Kasumi-1 (cell line): ENCODE measurements around the gene RAB35.

ENCODE experiments used
- DNase-seq, 2 experiments: peaks; one replicate each; lab custom pipeline; 2025; lab: John Stamatoyannopoulos, UW

The RAB35 gene

DNA sequence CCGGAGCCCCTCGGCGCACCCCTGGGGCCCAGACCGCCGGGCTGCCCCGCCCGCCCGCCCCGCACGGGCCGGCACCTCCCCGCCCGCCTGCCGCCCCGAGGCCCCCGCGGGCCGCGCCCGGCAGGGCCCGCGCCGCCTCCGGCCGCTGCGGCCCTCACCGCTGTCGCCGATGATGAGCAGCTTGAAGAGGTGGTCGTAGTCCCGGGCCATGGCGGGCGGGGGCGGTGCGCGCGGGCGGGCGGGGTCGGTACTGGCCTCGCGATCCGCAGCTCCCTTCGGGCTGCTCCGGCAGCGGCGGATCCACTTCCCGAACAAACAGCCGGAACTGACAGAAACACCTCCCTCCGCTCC is at the start of gene RAB35:
TSS of gene RAB35 (minus strand) at position 313 of the 351 bp plus-strand sequence. CDS start at position 210, 103 bp downstream.
- DNase-seq: no peak

DNA sequence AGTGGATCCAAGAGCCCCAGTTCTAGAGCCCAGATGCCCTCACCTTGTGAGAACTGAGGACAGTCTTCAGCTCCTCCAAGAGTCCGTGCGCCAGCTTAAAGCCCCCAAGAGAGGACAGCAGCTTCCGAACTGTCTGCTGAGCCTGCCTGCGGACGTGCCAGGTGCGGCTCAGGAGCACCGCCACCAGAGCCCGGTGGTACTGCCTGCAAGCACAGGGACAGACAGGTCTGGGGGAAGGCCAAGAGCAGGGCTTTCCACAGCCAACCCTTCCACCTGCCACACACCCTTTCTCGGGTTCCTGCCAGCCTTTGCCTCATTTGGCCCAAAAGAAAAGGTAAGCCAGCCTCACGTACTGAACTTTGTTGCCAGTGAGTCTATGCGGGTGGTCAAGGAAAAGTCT is 47.7 kb upstream of the RAB35 start:
- DNase-seq: no peak

DNA sequence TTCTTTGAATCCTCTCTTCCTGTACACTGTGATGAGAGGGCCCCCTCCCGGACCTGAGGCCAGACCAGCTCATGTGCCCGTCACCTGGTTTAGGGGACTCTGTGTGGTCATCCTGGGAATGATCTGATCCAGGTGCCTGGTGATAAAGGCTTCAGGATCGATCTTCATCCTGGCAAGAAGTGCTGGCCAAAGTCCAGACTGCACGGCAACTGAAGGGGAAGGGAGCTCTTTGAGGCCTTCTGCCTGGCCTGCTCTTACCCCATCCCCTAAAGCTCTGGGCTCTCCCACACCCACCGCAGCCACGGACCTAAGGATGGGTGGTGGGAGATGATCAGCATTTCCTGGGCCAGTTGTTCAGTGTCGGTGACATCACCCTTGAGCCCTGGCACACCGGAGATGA is 46.2 kb upstream of the RAB35 start:
- DNase-seq: no peak

DNA sequence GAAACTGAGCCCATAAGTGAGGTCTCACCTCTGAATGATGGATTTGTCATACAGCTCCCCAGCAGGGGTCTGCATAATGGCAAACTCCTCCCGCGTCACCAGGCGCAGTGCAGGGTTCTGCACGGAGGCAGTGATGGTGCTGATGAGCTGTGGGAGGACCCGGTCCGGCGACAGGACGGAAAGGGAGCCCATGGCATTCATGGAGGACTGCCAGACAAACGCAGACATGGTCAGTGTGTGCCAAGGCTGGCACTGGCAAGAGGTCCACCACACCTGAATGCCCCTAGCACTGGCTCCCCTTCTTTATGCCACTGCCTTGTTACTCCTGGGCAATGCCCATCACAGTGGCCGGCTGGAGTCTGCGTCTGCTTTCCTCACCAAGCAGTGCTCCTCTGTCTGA is 45.3 kb upstream of the RAB35 start:
- no peak for DNase-seq

DNA sequence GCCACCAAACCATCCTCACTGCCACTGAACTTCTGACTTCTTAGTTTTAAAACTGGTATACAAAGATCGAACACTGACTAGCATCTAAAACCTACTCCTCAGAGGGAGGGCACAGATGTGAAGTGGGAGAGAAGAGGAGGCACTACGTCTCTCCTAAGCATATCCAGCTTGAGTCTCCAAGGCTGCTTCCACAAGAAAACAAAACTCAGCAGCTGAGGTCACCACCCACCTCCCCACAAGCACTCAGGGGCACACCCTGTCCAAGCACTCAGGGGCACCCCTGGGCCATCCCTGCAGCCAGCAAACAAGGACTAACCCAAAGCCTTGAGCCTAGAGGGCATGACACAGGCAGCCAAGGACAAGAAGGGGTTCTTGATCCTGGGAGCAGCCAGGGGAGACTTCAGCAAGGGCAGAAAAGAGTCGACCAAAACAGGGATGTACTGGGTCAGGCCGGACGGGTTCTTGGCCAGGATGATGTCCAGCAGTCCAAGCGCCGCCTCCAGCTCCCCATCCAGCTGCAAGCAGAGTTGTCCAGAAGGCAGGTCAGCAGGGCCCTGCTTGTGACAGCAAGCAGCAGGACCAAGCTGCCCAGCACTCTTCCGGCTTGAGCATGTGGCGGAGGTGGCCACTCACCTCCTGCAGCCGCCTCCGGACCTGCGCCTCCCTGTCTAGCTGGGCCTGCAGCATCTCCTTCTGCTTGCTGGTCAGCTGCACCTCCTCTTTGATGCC is 43.1 kb upstream of the RAB35 start:
- no peak for DNase-seq

DNA sequence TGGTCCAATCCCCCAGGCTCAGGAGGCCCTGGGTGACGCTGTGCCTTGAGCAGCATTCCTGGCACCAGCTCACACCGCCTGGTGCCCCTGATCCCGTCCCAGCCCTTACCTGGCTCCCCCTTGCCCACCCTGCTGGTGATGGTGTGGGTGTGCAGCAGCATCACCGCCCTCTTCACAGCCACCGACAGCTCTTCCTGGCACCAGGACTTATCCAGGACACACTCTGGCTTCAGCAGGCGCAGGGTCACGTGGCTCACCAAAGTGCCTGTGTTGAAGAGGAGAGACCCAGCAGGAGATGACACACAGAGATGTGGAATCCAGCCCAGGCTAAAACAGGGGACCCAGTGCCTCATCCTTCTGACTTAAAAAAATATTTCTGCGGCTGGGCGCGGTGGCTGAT is 41.8 kb upstream of the RAB35 start:
- no peak for DNase-seq

DNA sequence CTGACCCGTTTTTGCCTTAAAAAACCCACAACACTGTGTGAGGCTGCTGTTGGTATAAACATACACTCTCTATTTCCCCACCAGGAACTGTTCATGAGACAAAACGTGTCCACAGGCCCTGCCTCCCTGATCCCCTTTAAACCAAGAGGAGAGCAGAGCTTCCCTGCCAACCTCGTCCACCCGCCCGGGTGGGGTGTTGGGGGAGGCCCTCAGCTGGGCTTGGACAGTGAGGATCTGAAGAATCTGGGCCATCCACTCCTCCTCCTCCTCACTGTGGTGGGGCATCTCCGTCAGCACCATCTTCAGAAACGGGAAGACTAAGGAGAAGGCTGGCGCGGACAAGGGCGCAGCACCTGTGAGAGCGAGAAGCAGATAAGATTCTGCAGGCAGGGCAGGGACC is 41.1 kb upstream of the RAB35 start:
- no peak for DNase-seq

DNA sequence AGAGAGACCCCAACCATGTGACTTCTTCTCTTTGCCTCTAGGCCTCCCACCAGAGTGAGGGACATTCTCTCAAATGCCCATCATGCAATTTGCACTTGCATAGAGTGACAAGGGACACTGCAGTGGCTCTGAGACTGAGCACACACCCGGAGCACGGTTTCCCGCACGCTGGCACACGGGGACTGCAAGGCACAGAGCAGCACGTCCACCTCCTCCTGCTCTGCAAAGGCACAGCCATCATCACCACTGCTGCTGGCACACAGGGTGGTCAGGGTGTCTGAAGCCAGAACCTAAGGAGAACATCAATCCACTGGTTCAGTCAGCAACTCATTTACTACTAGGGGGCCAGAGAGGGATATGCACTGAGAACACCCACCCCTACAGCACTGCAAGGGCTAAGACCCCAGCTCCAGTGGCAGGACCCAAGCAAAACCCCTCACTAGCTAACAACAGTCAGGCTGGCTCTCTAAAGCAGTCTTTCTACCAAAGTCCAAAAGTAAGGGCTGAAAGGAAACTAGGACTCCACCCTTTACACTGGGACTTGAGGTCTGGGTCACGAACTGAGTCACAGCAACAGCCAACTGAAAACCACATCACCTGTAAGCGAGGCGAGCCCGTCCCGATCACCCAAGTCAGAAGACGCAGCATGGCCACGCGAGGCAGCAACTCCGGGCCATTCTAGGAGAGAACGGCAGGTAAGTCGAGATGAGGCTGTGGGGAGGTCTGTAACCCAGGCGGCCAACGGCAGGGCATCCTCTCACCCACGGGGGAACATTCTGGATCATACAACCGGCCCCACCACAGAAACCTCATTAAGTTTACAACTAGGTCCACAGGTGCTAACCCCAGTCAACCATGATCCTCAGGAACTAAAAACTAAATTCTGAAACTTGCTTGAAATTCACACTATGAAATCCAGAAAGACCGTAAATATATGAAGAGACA is 40.0 kb upstream of the RAB35 start:
- DNase-seq: no peak

DNA sequence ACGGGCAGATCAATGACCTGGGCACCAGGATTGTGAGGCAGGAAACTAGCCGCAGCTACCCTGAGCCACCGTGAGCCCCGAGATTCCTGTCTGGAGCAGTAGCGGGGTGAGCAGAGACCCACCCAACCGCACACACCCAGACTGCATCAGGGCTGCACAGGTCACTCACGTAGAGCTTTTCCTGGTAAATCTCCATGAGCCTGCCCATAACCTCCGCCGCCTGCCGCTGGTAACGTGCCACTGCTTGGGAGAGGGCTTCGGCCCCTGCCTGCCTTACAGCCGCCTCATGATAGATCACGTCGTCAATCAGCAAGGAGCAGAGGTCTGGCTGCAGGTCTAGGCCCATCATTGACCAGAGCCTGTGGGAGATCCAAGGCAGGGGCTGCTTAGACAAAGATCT is 38.5 kb upstream of the RAB35 start:
- no peak for DNase-seq

DNA sequence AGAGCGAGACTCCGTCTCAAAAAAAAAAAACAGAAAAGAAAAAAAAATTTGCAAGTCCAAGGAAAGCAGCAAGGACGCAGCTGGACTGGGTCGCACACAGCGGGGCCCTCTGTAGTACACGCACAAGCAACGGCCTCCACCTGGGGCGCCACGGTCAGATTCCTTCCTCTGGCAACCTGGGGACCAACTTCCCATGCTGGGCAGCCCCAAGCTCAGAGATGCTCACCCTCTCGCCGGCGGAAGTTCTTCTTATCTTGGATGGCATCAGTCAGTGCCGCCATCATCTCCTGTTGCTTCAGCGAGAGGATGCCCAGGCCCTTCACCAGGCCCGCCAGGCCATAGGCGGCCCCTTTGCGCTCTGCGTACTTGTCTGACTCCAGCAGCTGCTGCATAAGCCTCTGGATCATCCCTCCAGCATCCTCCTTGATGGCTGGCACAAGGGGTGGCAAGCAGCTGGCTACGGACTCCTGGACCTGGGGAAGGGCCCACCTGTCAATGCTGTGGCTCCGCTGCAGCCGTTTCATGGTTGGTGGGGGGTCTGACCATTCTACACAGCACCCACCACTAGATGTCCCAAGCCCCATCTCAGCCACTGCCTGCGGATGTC is 34.5 kb upstream of the RAB35 start:
- DNase-seq: no peak

DNA sequence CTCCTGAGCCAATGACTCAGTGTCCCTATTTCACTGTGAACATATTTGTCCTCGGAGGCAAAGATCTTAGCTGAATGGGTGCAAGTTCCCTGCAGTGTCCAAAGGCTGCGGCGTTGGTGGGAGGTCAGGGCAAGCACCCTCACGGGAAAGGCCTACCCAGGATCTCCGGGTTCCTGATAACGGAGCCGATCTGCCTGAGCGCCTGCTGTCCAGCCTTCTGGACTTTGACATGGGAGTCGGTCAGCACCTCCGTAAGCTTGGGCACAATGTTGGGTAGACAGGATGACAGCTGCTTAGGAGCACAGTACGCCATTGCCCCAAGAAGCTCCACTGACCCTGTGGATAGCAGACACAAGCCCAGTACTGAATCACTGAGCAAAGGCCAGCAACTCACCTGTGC is 31.5 kb upstream of the RAB35 start:
- DNase-seq: no peak

DNA sequence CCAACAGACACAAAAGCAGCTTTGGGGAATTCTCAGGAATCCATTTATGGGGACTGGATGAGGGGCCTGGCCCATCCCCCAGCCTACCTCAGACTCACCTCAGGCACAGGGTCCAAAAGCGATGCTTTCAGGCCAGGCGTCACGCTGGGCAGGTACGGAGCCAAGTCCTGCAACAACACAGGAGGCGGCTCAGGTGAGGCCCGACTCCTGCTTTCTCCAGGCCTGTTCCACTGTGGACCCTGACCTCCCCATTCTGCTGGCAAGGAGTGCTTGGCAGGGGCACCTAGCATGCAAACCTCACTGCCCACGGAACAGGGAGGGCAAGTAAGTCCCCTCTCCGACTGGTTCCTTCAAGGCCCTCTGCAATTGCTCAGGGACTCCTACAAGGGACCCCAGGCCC is 28.6 kb upstream of the RAB35 start:
- DNase-seq: no peak

DNA sequence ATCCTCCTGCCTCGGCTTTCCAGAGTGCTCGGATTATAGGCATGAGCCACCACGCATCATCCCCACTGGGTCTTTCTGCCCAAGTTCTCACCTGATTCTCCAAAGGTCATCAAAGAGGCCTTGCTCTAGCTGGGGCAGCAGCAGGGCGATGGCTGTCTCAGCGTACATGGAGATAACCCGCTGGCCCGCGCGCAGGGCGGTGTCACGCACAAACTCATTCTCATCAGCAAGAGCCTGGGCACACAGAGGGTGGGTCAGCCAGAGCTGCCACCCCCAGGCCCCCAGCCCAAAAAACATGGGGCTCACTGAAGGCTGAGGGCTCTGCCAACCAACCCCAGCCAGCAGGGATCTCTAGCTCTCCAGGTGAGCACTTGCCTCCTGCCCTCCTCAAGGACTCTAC is 27.7 kb upstream of the RAB35 start:
- DNase-seq: no peak

DNA sequence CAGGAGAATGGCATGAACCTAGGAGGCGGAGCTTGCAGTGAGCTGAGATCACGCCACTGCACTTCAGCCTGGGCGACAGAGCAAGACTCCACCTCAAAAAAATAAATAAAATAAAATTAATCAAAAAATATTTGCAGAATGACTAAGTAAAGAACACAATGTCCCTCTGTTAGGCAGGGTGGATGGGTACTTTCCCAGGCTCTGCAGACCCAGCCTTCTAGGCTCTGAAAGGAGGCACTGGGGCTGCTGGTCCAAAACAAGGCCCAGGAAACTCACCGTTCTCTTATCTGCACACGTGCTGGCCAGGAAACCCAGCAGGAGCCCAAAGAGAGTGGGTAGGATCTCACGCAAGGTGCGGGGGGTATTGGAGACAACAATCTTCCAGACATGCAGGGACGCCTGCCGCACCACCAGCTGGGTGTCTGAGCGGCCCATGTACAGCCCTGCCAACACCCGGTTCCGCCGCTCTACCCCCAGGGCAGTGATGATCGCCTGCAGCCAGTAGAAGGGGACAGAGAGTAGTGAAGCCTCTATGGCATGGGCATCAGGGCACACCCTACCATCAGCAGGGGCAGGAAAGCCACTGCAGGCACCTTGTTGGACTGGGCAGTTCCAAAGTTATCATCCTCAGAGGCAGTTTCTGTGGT is 25.8 kb upstream of the RAB35 start:
- no peak for DNase-seq

DNA sequence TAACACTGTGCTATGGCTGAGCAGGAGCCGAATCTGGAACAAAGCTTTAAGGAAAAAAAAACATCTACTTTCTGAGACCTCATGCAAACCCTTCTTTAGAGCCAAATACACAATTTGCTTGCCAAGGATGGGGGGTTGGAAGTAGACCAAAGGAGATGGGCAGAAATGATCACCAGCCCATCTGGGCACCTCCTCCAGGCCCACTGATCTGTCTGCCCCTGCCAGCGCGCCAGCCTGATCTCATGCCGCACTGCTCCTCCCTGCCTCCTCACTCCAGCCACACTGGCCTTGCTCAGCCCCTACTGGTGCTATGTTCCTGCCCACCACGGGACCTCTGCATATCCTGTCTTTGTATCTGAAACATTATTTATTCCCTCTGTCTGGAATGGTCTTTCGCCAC is 24.8 kb upstream of the RAB35 start:
- no peak for DNase-seq

DNA sequence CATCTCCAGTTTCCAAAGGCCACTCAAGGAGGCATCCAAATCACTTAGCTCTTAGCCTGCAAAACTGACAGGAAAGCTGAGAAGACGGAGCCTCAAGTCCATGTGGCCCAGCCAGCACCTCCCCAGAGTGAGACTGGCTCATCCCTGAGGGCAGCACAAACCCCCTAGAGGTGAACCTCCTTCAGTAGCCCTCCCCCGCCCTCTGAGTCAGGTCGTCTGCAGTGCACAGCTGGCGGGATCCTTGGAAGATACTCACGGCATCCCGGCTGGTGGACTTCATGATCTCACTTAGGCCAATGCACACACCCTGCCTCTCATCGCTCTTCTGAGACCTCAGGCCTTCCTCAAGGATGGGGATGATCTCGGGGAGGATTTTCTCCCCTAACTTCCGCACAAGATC is 24.1 kb upstream of the RAB35 start:
- no peak for DNase-seq

DNA sequence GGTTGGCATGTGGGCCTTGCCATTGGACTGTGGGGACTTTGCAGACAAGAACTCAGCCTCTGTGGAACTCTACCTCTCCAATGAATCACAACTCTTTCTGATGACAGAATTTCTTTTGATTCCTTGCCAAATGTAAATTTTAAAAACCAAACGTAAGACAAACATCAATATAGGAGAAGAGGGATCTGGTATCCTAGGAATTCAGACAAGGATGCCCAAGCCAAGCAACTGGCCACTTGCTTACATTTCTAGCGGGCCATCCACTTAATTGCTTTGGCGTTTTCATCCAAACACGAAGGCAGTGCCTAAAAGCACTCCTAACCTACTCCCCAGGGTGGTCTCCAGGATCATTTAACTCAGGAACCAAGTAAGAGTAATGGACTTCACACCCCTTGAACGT is 23.4 kb upstream of the RAB35 start:
- DNase-seq: no peak

DNA sequence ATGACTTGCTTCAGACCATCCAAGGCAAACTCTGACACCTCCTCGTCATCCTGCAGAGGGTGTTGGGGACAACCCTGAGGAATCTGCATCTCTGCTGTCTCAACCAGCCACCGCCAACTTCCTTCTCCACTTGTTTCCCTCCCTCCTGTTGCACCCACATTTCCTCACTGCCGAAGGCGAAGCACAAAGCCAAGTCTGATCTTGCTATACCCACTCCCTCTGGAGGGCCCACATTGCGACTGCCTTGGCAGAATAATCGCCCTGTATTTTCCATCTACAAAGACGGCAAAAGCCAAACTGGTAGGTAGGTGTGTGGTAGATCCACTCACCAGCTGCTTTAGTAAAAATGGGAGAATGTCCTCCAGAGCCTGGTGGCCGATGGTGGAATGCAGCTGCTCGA is 21.8 kb upstream of the RAB35 start:
- DNase-seq: no peak

DNA sequence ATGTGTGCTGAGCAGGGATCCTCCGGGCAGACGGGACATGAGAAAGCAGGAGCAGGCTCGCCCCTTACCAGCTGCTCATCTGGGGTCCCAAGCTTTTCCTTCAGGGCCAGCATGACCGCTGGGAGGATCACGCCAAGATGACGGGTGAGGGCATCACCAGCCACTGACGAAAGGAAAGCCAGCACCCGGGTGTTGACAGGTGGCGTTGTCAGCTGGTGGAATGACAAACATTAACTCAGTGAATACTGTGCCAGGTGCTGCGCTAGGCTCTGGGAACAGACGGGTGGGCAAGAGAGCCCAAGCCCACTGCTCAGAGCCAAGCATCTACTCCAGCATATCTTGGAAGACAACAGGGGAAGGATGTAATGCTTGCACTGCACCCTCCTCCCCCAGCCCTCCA is 21.3 kb upstream of the RAB35 start:
- no peak for DNase-seq

DNA sequence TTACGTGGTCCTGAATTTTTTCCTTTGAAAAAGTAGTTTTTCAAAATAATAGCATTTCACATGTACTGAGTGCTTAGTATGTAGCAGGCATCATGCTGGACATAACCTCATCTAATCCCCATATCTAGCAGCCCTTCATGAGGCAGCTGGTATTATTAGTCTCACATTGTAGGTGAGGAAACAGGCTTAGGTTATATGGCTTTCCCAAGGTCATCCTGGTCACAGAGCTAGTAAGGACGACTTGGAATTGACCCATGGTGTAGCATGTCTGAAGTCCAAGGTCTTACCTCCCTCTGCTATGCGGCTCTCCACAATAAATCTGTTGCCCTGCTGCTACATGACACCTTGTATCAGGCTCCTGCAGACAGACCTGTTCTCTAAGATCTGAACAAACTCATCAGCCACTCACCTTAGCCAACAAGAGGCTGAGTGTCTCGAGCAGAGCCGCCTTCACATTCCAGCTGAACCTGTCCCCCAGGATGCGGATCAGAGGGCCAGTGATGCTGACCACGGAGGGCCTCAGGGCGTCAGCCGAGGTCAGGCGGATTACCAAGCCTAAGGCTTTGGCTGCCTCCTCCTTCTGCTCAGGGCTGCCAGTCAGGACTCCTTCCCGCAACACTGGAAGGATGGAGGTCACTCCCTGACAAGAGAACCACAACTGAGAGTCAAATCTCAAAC is 19.7 kb upstream of the RAB35 start:
- no peak for DNase-seq

DNA sequence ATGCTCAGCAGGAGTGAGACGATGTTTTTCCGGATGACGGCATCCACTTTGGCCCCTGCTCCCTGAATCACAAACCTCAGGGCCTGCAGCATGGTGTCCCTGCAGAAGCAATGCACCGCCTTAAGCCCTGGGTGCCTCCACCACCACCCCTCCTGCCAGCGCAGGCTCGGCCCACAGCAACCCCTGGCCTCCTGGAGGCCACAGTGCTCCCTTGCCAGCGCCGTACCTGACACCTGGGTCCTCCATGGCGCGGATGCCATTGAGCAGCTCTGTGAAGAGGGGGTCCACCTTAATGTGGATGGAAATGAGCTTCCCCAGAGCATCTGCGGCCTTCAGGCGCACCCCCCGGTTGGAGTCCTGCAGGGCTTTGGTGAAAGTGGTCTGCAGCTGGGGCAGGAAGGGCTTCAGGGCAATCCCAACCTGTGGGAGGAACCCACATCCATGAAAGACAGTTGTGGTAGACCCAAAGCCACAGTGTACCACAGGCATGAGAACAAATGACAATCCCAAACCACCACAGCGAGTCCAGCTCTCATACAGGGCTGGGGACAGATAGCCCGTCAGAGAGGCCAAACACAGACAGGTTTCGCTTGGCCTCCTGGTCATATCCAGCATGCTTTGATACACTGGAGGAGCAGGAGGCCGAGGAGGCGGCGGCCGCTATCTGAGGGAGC is 17.9 kb upstream of the RAB35 start:
- DNase-seq: no peak
